Central memory CD8-positive, alpha-beta T cell (primary cell): ENCODE data around the gene PKNOX1.
A peak's percentile ranks its signal among the peaks of the same experiment; 100 is the strongest.
"Not testable (repeated sequence)": the region's sequence is repeated elsewhere in the genome, so short reads cannot be mapped to it uniquely, and the experiment has no call there.

Experiments
- ATAC-seq: fragments of 150-1000 bp; cut with Tn5 transposase; replicated peaks from 2 replicates; pipeline ENCODE4 v1.10.0; 2022; ENCODE audit warnings: mild to moderate bottlenecking, moderate FRiP score, moderate number of reproducible peaks; ENCODE audit not compliant: poor library complexity, severe bottlenecking; ENCODE audit errors: extremely low read depth
- DNase-seq, 2 donors: peaks; one replicate each; pipeline ENCODE4 v3.0.0; 2021; ENCODE audit warnings: low spot score in 2 of 2
- H3K27ac Mint-ChIP-seq: one replicate; pipeline ENCODE4 v1.8.0; 2022; ENCODE audit warnings: low read depth, mild to moderate bottlenecking, moderate library complexity, mixed read lengths
- H3K27me3 Mint-ChIP-seq: one replicate; pipeline ENCODE4 v1.8.0; 2022; ENCODE audit warnings: mixed read lengths
- H3K36me3 Mint-ChIP-seq: one replicate; pipeline ENCODE4 v1.8.0; 2022; ENCODE audit warnings: mild to moderate bottlenecking, moderate library complexity, mixed read lengths; ENCODE audit not compliant: insufficient read depth
- H3K4me1 Mint-ChIP-seq: one replicate; pipeline ENCODE4 v1.8.0; 2022; ENCODE audit warnings: mixed read lengths
- H3K4me3 Mint-ChIP-seq: one replicate; pipeline ENCODE4 v1.8.0; 2022; ENCODE audit warnings: mild to moderate bottlenecking, moderate library complexity, mixed read lengths
- H3K9me3 Mint-ChIP-seq: one replicate; pipeline ENCODE4 v1.8.0; 2022; ENCODE audit warnings: mixed read lengths

The PKNOX1 gene

DNA sequence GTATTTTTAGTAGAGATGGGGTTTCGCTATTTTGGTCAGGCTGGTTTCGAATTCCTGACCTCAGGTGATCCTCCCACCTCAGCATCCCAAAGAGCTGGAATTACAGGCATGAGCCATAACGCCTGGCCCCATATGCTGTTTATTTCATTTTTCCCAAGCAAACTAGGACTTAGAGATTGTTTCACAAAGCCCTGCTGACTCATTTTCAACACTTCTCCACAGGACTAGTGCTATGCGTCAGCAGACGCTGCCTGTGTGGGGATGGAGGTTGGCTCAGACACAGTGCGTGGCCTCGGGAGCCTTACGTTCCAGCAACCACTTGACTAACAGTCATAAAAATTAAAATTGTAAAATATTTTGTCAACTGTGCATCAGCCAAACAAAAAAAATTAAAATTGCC, 22.7 kb downstream of the PKNOX1 start:
- no peaks in the 10 kb centered on the region for H3K36me3 Mint-ChIP-seq
- H3K4me1 Mint-ChIP-seq, result no peaks in the 10 kb centered on the region
- H3K9me3 Mint-ChIP-seq, result peaks cover 4% of the 10 kb centered on the region
- no peak overlapping the region for H3K4me3 Mint-ChIP-seq
- H3K27ac Mint-ChIP-seq, result no peak overlapping the region
- no peak for ATAC-seq
- no peaks in the 10 kb centered on the region for H3K27me3 Mint-ChIP-seq
- DNase-seq, result no peak

- peak overlapping the region; percentile 9 for H3K27ac Mint-ChIP-seq
- not testable (repeated sequence) for H3K27me3 Mint-ChIP-seq, H3K9me3 Mint-ChIP-seq, DNase-seq, H3K4me3 Mint-ChIP-seq, ATAC-seq, H3K4me1 Mint-ChIP-seq, H3K36me3 Mint-ChIP-seq
Observed at GRCh38 chr21:42997983-42998382, 23.6 kb downstream of the PKNOX1 start.

DNA sequence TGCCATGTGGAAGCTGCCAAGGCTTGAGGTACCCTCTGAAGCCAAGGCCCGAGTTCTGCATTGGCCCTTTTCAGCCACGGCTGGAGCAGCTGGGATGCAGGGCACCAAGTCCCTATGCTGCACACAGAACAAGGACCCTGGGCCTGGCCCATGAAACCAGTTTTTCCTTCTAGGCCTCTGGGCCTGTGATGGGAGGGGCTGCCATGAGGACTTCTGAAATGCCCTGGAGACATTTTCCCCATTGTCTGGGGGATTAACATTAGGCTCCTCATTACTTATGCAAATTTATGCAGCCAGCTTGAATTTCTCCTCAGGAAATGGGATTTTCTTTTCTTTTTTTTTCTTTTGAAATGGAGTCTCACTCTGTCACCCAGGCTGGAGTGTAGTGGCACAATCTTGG, 24.8 kb downstream of the PKNOX1 start:
- H3K4me1 Mint-ChIP-seq, result peaks cover 10% of the 10 kb centered on the region
- ATAC-seq, DNase-seq: not testable (repeated sequence)

DNA sequence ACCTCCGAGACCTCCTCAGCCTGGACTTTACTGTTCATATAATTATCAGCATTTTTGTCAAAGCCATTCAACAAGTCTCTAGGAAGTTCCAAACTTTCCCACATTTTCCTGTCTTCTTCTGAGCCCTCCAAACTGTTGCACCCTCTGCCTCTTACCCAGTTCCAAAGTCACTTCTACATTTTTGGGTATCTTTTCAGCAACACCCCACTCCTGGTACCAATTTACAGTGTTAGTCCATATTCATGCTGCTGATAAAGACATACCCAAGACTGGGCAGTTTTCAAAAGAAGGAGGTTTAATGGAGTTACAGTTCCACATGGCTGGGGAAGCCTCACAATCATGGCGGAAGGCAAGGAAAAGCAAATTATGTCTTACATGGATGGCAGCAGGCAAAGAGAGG, 25.7 kb downstream of the PKNOX1 start:
- peaks cover 10% of the 10 kb centered on the region for H3K4me1 Mint-ChIP-seq
- not testable (repeated sequence) for ATAC-seq, H3K4me3 Mint-ChIP-seq, H3K9me3 Mint-ChIP-seq, H3K27me3 Mint-ChIP-seq, DNase-seq, H3K36me3 Mint-ChIP-seq, H3K27ac Mint-ChIP-seq

More for the DNA sequence above, 24.8 kb downstream of the PKNOX1 start:
- not testable (repeated sequence) for H3K4me3 Mint-ChIP-seq, H3K9me3 Mint-ChIP-seq, H3K27me3 Mint-ChIP-seq, H3K27ac Mint-ChIP-seq, H3K36me3 Mint-ChIP-seq

GRCh38 chr21:43001316-43001715, 27.0 kb downstream of the PKNOX1 start:
- Mint-ChIP-seq H3K27ac (peak overlapping the region; percentile 48), H3K4me1 (peaks cover 10% of the 10 kb centered on the region)

GRCh38 chr21:43004926-43005325, 30.6 kb downstream of the PKNOX1 start:
- no peak for ATAC-seq
- Mint-ChIP-seq H3K36me3 (peaks cover 26% of the 10 kb centered on the region), H3K4me3 (no peak overlapping the region), H3K9me3 (peaks cover 4% of the 10 kb centered on the region), H3K4me1 (peaks cover 10% of the 10 kb centered on the region), H3K27ac (no peak overlapping the region), H3K27me3 (no peaks in the 10 kb centered on the region)
- no peak for DNase-seq

More at GRCh38 chr21:43001316-43001715, 27.0 kb downstream of the PKNOX1 start:
- ATAC-seq (no peak), DNase-seq (no peak)
- H3K9me3 Mint-ChIP-seq, result peaks cover 4% of the 10 kb centered on the region
- peaks cover 5% of the 10 kb centered on the region for H3K36me3 Mint-ChIP-seq
- H3K27me3 Mint-ChIP-seq, result no peaks in the 10 kb centered on the region
- H3K4me3 Mint-ChIP-seq, result no peak overlapping the region

DNA sequence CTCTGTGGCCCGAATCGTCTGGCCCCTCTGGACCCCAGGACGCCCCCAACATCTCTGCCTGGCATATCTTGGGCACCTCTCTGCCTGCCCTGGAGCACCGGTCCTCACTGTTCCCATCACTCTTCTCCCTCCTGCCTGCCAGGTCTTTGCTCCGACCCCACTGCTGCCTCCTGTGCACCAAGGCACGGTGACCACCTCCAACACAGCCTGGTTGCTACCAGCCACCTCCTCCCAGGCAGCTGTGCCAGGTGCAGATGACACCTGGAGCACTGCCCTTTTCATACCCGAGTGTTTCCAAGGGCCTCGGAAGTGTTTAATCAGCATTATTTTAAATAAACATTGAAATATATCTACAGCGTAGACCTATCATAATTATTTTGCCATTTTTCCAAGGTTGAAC, 31.3 kb downstream of the PKNOX1 start:
- peaks cover 29% of the 10 kb centered on the region for H3K36me3 Mint-ChIP-seq
- H3K9me3 Mint-ChIP-seq, result no peaks in the 10 kb centered on the region
- no peaks in the 10 kb centered on the region for H3K27me3 Mint-ChIP-seq
- DNase-seq (no peak), ATAC-seq (no peak)
- peaks cover 10% of the 10 kb centered on the region for H3K4me1 Mint-ChIP-seq
- no peak overlapping the region for H3K4me3 Mint-ChIP-seq
- H3K27ac Mint-ChIP-seq, result no peak overlapping the region

- H3K27ac Mint-ChIP-seq, H3K9me3 Mint-ChIP-seq, H3K4me3 Mint-ChIP-seq, H3K27me3 Mint-ChIP-seq, DNase-seq, ATAC-seq: not testable (repeated sequence)
- Mint-ChIP-seq H3K4me1 (peaks cover 10% of the 10 kb centered on the region), H3K36me3 (peaks cover 32% of the 10 kb centered on the region)
Observed at GRCh38 chr21:43006051-43006873, 31.9 kb downstream of the PKNOX1 start.

GRCh38 chr21:43006874-43007208, 32.5 kb downstream of the PKNOX1 start:
- Mint-ChIP-seq H3K4me3 (no peak overlapping the region), H3K4me1 (peaks cover 10% of the 10 kb centered on the region), H3K36me3 (peaks cover 37% of the 10 kb centered on the region), H3K27me3 (no peaks in the 10 kb centered on the region), H3K9me3 (no peaks in the 10 kb centered on the region), H3K27ac (no peak overlapping the region)
- ATAC-seq (no peak), DNase-seq (no peak)

DNA sequence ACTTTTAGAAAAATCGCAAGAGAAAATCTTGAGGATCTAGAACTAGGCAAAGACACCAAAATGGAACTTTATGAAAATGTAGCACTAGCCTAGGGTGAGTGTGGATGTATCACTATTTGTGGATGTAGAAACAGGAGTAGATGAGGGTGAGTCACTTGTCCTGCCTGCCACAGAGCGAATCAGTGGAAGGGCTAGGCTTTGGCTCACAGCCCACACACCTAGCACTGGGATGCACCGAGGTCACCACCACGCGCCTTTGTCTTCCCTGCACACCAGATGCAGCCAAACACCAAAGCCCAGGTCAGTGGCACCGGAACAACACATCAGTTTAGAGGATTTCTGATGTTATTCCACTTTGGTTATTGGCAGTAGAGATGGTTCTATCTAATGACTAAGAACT, 38.2 kb downstream of the PKNOX1 start:
- DNase-seq (no peak), ATAC-seq (no peak)
- Mint-ChIP-seq H3K36me3 (peaks cover 58% of the 10 kb centered on the region), H3K27me3 (no peaks in the 10 kb centered on the region), H3K4me3 (no peak overlapping the region), H3K9me3 (no peaks in the 10 kb centered on the region), H3K27ac (no peak overlapping the region), H3K4me1 (no peaks in the 10 kb centered on the region)

DNA sequence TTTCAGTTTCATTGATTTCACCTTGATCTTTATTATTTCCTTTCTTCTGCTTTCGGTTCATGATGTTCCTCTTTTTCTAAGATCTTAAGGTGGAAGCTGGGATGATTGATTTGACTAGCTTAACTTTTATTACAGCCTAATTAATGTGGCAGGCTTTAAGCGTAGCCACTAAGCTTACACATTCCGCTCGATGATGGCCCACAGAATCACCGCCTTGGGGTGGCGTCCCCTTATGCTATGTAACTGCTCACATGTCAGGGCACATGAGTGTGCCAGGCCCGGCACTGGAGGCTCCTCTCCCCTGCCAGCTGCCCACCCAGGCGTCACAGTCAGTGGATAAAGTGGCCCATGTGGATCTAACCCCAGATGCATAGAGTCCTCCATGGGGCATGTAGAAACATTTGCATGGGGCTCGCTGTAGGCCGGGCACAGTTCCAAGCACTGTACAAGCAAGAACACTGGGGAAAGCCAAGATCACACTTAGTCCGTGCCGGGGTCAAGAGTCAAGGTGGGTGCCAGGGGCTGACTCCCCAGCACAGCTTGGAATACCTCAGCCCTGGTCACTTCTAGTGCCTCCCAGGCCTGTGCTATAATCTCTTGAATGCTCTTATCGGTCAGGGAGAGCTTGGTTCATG, 41.7 kb downstream of the PKNOX1 start:
- no peak overlapping the region for H3K27ac Mint-ChIP-seq

GRCh38 chr21:43016728-43017127, 42.4 kb downstream of the PKNOX1 start:
- no peak for ATAC-seq
- Mint-ChIP-seq H3K4me1 (no peaks in the 10 kb centered on the region), H3K27ac (no peak overlapping the region), H3K9me3 (no peaks in the 10 kb centered on the region), H3K36me3 (peaks cover 52% of the 10 kb centered on the region), H3K27me3 (no peaks in the 10 kb centered on the region), H3K4me3 (no peak overlapping the region)
- no peak for DNase-seq

More for the DNA sequence above, 41.7 kb downstream of the PKNOX1 start:
- H3K4me3 Mint-ChIP-seq, result no peak overlapping the region
- no peaks in the 10 kb centered on the region for H3K9me3 Mint-ChIP-seq
- peaks cover 52% of the 10 kb centered on the region for H3K36me3 Mint-ChIP-seq
- H3K4me1 Mint-ChIP-seq, result no peaks in the 10 kb centered on the region
- H3K27me3 Mint-ChIP-seq, result no peaks in the 10 kb centered on the region
- DNase-seq (no peak), ATAC-seq (no peak)

DNA sequence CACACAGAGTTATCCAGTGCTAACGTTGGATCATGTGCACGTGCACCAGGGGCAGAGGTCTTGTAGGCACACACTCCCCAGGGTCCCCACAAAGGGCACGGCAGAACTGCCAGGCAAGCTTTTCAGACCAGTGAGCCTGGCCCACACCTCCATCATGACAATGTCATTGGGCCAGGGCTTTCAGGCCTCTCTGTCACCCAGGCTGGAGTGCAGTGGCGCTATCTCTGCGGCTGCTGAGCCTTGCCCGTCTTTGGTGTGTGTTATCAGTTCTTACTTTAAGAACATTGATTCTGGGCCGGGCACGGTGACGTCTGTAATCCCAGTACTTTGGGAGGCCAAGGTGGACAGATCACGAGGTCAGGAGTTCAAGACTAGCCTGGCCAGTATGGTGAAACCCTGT, 44.2 kb downstream of the PKNOX1 start:
- Mint-ChIP-seq H3K27ac (no peak overlapping the region), H3K27me3 (no peaks in the 10 kb centered on the region), H3K4me3 (no peak overlapping the region), H3K36me3 (peaks cover 47% of the 10 kb centered on the region), H3K9me3 (no peaks in the 10 kb centered on the region), H3K4me1 (no peaks in the 10 kb centered on the region)
- ATAC-seq (no peak), DNase-seq (no peak)
